T47D (cell line): Measurements from ENCODE around the gene GRIK4.

ENCODE experiments used
- DNase-seq, 2 experiments: peaks; one replicate each; pipeline versions ENCODE4 v3.0.0 to v3.0.0-alpha.2; 2011 to 2012; ENCODE audit warnings: low read depth in 1 of 2, low spot score in 1 of 2
- JUND ChIP-seq: IDR thresholded peaks from 2 replicates; pipeline ENCODE4 v1.6.1; 2012; ENCODE audit warnings: low read depth
- in situ Hi-C: cut with HindIII; loops from 2 replicates; pipeline ENCODE4 v1.10.0; 2016; ENCODE audit warnings: low sequenced_read_pairs, low pct_unique_long_range_greater_than_20kb

Gene GRIK4

GRCh38 chr11:120551191-120551590 lies 39.6 kb downstream of the GRIK4 start:
- DNase-seq = peak; percentile 59 to 88
- no peak for TF ChIP-seq JUND
- in situ Hi-C loops = no loop called here

GRCh38 chr11:120554766-120555432 lies 43.4 kb downstream of the GRIK4 start:
- in situ Hi-C loops = no loop called here
- DNase-seq = no peak
- TF ChIP-seq JUND = no peak

GRCh38 chr11:120555433-120555773 lies 43.9 kb downstream of the GRIK4 start:
- in situ Hi-C loops = no loop called here
- TF ChIP-seq JUND = no peak
- DNase-seq = no peak

- TF ChIP-seq JUND = no peak
- no peak for DNase-seq
- in situ Hi-C loops = no loop called here
These were observed 45.2 kb downstream of the GRIK4 start for GRCh38 chr11:120556797-120557196.

- in situ Hi-C loops = no loop called here
- peak; percentile 67 to 78 for DNase-seq
- no peak for TF ChIP-seq JUND
These were observed 47.3 kb downstream of the GRIK4 start for GRCh38 chr11:120558744-120559431.

- in situ Hi-C loops = no loop called here
- no peak for TF ChIP-seq JUND
- DNase-seq = no peak
These were observed 49.7 kb downstream of the GRIK4 start for GRCh38 chr11:120561286-120561685.

GRCh38 chr11:120562806-120563425 lies 51.4 kb downstream of the GRIK4 start:
- in situ Hi-C loops = no loop called here
- DNase-seq = no peak
- no peak for TF ChIP-seq JUND

- in situ Hi-C loops = no loop called here
- DNase-seq = no peak
- no peak for TF ChIP-seq JUND
These were observed 52.4 kb downstream of the GRIK4 start for GRCh38 chr11:120563703-120564572.

GRCh38 chr11:120564573-120565311 lies 53.2 kb downstream of the GRIK4 start:
- DNase-seq = no peak
- TF ChIP-seq JUND = no peak
- in situ Hi-C loops = no loop called here

- no peak for TF ChIP-seq JUND
- in situ Hi-C loops = no loop called here
- DNase-seq = no peak
These were observed 54.1 kb downstream of the GRIK4 start for GRCh38 chr11:120565466-120566155.

GRCh38 chr11:120566176-120566575 lies 54.6 kb downstream of the GRIK4 start:
- DNase-seq = no peak
- no peak for TF ChIP-seq JUND

More at GRCh38 chr11:120566176-120566575, 54.6 kb downstream of the GRIK4 start:
- in situ Hi-C loops = no loop called here
